H1 (cell line): ENCODE data around the gene PTPRJ. TPM values are rescaled to one million over a fixed set of nuclear protein-coding genes. Genes with fewer than 3 reads are reported as not detected.

Experiments
- CTCF ChIA-PET: fragments of 300-600 bp; sonication (Branson Sonifier 250); formaldehyde crosslinking; loops from one replicate; lab custom pipeline; 2021; ENCODE audit not compliant: partially characterized antibody; lab: Charles Lee
- POLR2A ChIA-PET: fragments of 300-600 bp; sonication (Branson Sonifier 250); formaldehyde crosslinking; loops from one replicate; lab custom pipeline; 2021; ENCODE audit warnings: inconsistent platforms; ENCODE audit not compliant: partially characterized antibody; lab: Charles Lee
- DNase-seq, 2 experiments: peaks; one replicate each; pipeline versions ENCODE4 v3.0.0 to v3.0.0-alpha.2; 2010 to 2022; ENCODE audit warnings: low spot score in 2 of 2, low read depth in 1 of 2, mixed read lengths in 1 of 2
- FAIRE-seq: peaks from 2 replicates; lab custom pipeline; 2011; peaks lifted over from hg19 to GRCh38; lab: Jason Lieb, UNC
- H2AFZ ChIP-seq: 2 replicates; pipeline ENCODE4 v1.8.1; 2012; ENCODE audit warnings: low read length, inconsistent platforms
- H2AK5ac ChIP-seq: 2 replicates; pipeline ENCODE4 v1.6.1; 2013; ENCODE audit warnings: low read depth, low read length
- H2BK120ac ChIP-seq: replicated peaks from 2 replicates; pipeline ENCODE3; 2013; ENCODE audit warnings: low read depth, low read length, inconsistent platforms
- H2BK12ac ChIP-seq: 2 replicates; pipeline ENCODE4 v1.6.1; 2013; ENCODE audit warnings: low read depth, low read length
- H2BK15ac ChIP-seq: 2 replicates; pipeline ENCODE4 v1.6.1; 2013; ENCODE audit warnings: low read length
- H2BK20ac ChIP-seq: 2 replicates; pipeline ENCODE4 v1.6.1; 2013; ENCODE audit warnings: low read length
- H2BK5ac ChIP-seq: 2 replicates; pipeline ENCODE4 v1.6.1; 2013; ENCODE audit warnings: low read depth, low read length
- H3K14ac ChIP-seq: 2 replicates; pipeline ENCODE4 v1.6.1; 2013; ENCODE audit warnings: inconsistent platforms; ENCODE audit not compliant: insufficient read length
- H3K18ac ChIP-seq: 2 replicates; pipeline ENCODE4 v1.6.1; 2013; ENCODE audit warnings: low read length; ENCODE audit errors: extremely low read depth
- H3K23ac ChIP-seq: 2 replicates; pipeline ENCODE4 v1.6.1; 2013; ENCODE audit warnings: inconsistent platforms; ENCODE audit not compliant: insufficient read length
- H3K23me2 ChIP-seq: 2 replicates; pipeline ENCODE4 v1.6.1; 2013; ENCODE audit warnings: low read depth, low read length
- H3K27ac ChIP-seq: 2 replicates; pipeline ENCODE4 v1.6.1; 2011; ENCODE audit warnings: low read depth, low read length, inconsistent platforms
- H3K27me3 ChIP-seq, 4 experiments: replicated peaks in 1 of 4; 1 replicate in 1 of 4; 2 replicates in 3 of 4; pipeline versions ENCODE4 v1.6.1 to v1.8.1; 2011 to 2013; ENCODE audit warnings: low read length in 3 of 4, mild to moderate bottlenecking in 3 of 4, inconsistent platforms in 2 of 4, mixed read lengths in 2 of 4, moderate library complexity in 1 of 4; ENCODE audit not compliant: control insufficient read depth in 3 of 4, insufficient read depth in 3 of 4; ENCODE audit errors: extremely low read depth in 1 of 4
- H3K36me3 ChIP-seq, 4 experiments: 2 replicates each; pipeline versions ENCODE4 v1.6.1 to v1.8.1; 2011 to 2013; ENCODE audit warnings: mild to moderate bottlenecking in 4 of 4, low read length in 3 of 4, moderate library complexity in 2 of 4, control low read depth in 1 of 4, inconsistent platforms in 1 of 4; ENCODE audit not compliant: insufficient read depth in 4 of 4, control insufficient read depth in 2 of 4
- H3K4ac ChIP-seq: replicated peaks from 2 replicates; pipeline ENCODE3; 2013; ENCODE audit warnings: low read length, low read depth, mixed read lengths, inconsistent platforms; ENCODE audit not compliant: insufficient read length
- H3K4me1 ChIP-seq, 4 experiments: replicated peaks in 1 of 4; 1 replicate in 1 of 4; 2 replicates in 3 of 4; pipeline versions ENCODE4 v1.6.1 to v1.8.1; 2011 to 2013; ENCODE audit warnings: low read length in 3 of 4, inconsistent platforms in 2 of 4, mixed read lengths in 1 of 4; ENCODE audit not compliant: insufficient read depth in 4 of 4, control insufficient read depth in 3 of 4
- H3K4me2 ChIP-seq, 2 experiments: 2 replicates each; pipeline versions ENCODE4 v1.6.1 to v1.8.1; 2011 to 2013; ENCODE audit warnings: low read depth in 2 of 2, low read length in 2 of 2, control low read depth in 1 of 2, inconsistent platforms in 1 of 2, mild to moderate bottlenecking in 1 of 2; ENCODE audit not compliant: insufficient read depth in 1 of 2
- H3K4me3 ChIP-seq, 4 experiments: fragments of 200-600, 300-600 bp in 1 of 4; sonication (generic), shearing (Covaris generic), sonication (Bioruptor Twin) in 1 of 4; 2 replicates each; pipeline versions ENCODE4 v1.5.1 to v1.8.1; 2011 to 2016; ENCODE audit warnings: low read length in 4 of 4, low read depth in 3 of 4, control low read depth in 2 of 4, inconsistent platforms in 2 of 4, mild to moderate bottlenecking in 2 of 4, mixed read lengths in 1 of 4, moderate library complexity in 1 of 4; ENCODE audit not compliant: insufficient read depth in 2 of 4; ENCODE audit errors: extremely low read depth in 1 of 4
- H3K56ac ChIP-seq: replicated peaks from 2 replicates; pipeline ENCODE3; 2013; ENCODE audit warnings: low read depth, mild to moderate bottlenecking, mixed read lengths, low read length, inconsistent platforms; ENCODE audit not compliant: insufficient read length
- H3K79me1 ChIP-seq: 2 replicates; pipeline ENCODE4 v1.6.1; 2013; ENCODE audit warnings: low read depth, low read length, control low read depth
- H3K79me2 ChIP-seq, 2 experiments: 2 replicates each; pipeline versions ENCODE4 v1.6.1 to v1.8.1; 2012 to 2013; ENCODE audit warnings: low read length in 2 of 2, mild to moderate bottlenecking in 2 of 2, inconsistent platforms in 1 of 2; ENCODE audit not compliant: insufficient read depth in 2 of 2, control insufficient read depth in 1 of 2
- H3K9ac ChIP-seq, 4 experiments: replicated peaks in 1 of 4; 1 replicate in 1 of 4; 2 replicates in 3 of 4; pipeline versions ENCODE4 v1.6.1 to v1.8.1; 2011 to 2013; ENCODE audit warnings: low read depth in 3 of 4, low read length in 3 of 4, control low read depth in 2 of 4, mild to moderate bottlenecking in 2 of 4, moderate library complexity in 2 of 4, inconsistent platforms in 1 of 4; ENCODE audit errors: extremely low read depth in 1 of 4
- H3K9me3 ChIP-seq, 2 experiments: 2 replicates each; pipeline versions ENCODE4 v1.6.1 to v1.8.1; 2012 to 2013; ENCODE audit warnings: mild to moderate bottlenecking in 2 of 2, moderate library complexity in 2 of 2, control low read depth in 1 of 2, inconsistent platforms in 1 of 2, low read depth in 1 of 2, low read length in 1 of 2, mixed read lengths in 1 of 2; ENCODE audit not compliant: insufficient read depth in 2 of 2
- H4K20me1 ChIP-seq, 2 experiments: replicated peaks in 1 of 2; 2 replicates each; pipeline versions ENCODE3 to v1.8.1; 2011 to 2013; ENCODE audit warnings: inconsistent platforms in 2 of 2, low read length in 2 of 2, mild to moderate bottlenecking in 1 of 2; ENCODE audit not compliant: insufficient read depth in 2 of 2, control insufficient read depth in 1 of 2
- H4K5ac ChIP-seq: 2 replicates; pipeline ENCODE4 v1.6.1; 2013; ENCODE audit warnings: low read length, low read depth, mixed read lengths, inconsistent platforms; ENCODE audit not compliant: insufficient read length
- H4K8ac ChIP-seq: 2 replicates; pipeline ENCODE4 v1.8.0; 2013; ENCODE audit warnings: mild to moderate bottlenecking, moderate library complexity, low read length, inconsistent platforms; ENCODE audit not compliant: insufficient read depth; ENCODE audit errors: extremely low read depth
- H4K91ac ChIP-seq: replicated peaks from 2 replicates; pipeline ENCODE3; 2013; ENCODE audit warnings: low read length, mixed read lengths, inconsistent platforms; ENCODE audit not compliant: insufficient read length
- ASH2L ChIP-seq: fragments of 200-600, 300-600 bp; sonication (generic); IDR thresholded peaks from one replicate; pipeline ENCODE4 v1.7.1; 2017; ENCODE audit warnings: low read length
- BRCA1 ChIP-seq: IDR thresholded peaks from 2 replicates; pipeline ENCODE4 v1.6.1; 2012; ENCODE audit warnings: low read depth, low read length, improper control_type of control experiment
- CTBP2 ChIP-seq: IDR thresholded peaks from 2 replicates; pipeline ENCODE4 v1.7.0; 2011; ENCODE audit warnings: borderline replicate concordance, mild to moderate bottlenecking, moderate library complexity, mixed read lengths, low read length; ENCODE audit not compliant: insufficient read depth, insufficient read length
- CTCF ChIP-seq, 3 experiments: IDR thresholded peaks; 1 replicate in 2 of 3; 2 replicates in 1 of 3; pipeline versions ENCODE4 v1.5.1 to v1.6.1; 2011; ENCODE audit warnings: low read length in 3 of 3, mild to moderate bottlenecking in 3 of 3, inconsistent platforms in 2 of 3, low read depth in 1 of 3, moderate library complexity in 1 of 3; ENCODE audit not compliant: insufficient read depth in 1 of 3; ENCODE audit errors: control extremely low read depth in 1 of 3
- EP300 ChIP-seq, 2 experiments: IDR thresholded peaks; 1 replicate in 1 of 2; 2 replicates in 1 of 2; pipeline ENCODE4 v1.6.1; 2011 to 2012; ENCODE audit warnings: low read depth in 2 of 2, low read length in 2 of 2, mild to moderate bottlenecking in 2 of 2, borderline replicate concordance in 1 of 2, inconsistent platforms in 1 of 2, moderate library complexity in 1 of 2
- PHF8 ChIP-seq: fragments of 200-600 bp; sonication (generic); conservative IDR thresholded peaks from 2 replicates; pipeline ENCODE4 v1.7.1; 2012; ENCODE audit warnings: low read depth, mild to moderate bottlenecking, inconsistent platforms, low read length, moderate library complexity
- YY1 ChIP-seq: IDR thresholded peaks from 2 replicates; pipeline ENCODE4 v1.6.1; 2011; ENCODE audit warnings: low read depth, mild to moderate bottlenecking, low read length
- WGBS, 2 experiments: shearing (Covaris generic) in 1 of 2; methylation state at CpG; one replicate each; pipeline versions ENCODE4 v1.1.6 to v1.1.7; 2013 to 2015; ENCODE audit warnings: low lambda C conversion rate in 2 of 2, mixed read lengths in 2 of 2, inconsistent platforms in 1 of 2, low coverage in 1 of 2, missing lambda C conversion rate in 1 of 2; ENCODE audit not compliant: insufficient replicate concordance in 2 of 2, insufficient coverage in 1 of 2, insufficient read length in 1 of 2; ENCODE audit errors: extremely low coverage in 1 of 2, missing lambda C conversion rate in 1 of 2; 5-methylcytosine and 5-hydroxymethylcytosine counted together
- polyA plus RNA-seq, 7 experiments: library from polyadenylated mRNA; depleted of rRNA in 3 of 7; stranded (reverse) in 5 of 7; unstranded in 2 of 7; fragments of >200 nt in 5 of 7; fragments of 200-250 nt in 2 of 7; gene quantifications; 1 replicate in 5 of 7; 2 replicates in 1 of 7; 4 replicates in 1 of 7; pipeline versions ENCODE4 v1.2.1 to v1.2.3, GENCODE V29; 2011 to 2013; ENCODE audit warnings: missing spikeins in 2 of 7, mixed read lengths in 2 of 7
- total RNA-seq: library from RNA; stranded (reverse); fragmentation: NEBNext Ultra II Directional; extraction: Animal tissue kit (Norgen Biotek cat#: 25700); gene quantifications from 2 replicates; pipeline ENCODE4 v1.2.1, GENCODE V29; 2021

Gene PTPRJ
- total and polyA plus RNA-seq, 2 of the 8 experiments (the other 6 are each of a cell fraction or from before 2014, with no cell fraction given): 4.4 to 22.6 TPM

- no peak overlapping the region for H4K8ac ChIP-seq
- POLR2A ChIA-PET: no interaction called here
- H3K79me2 ChIP-seq: no peaks in the 10 kb centered on the region
- H4K91ac ChIP-seq: no peak overlapping the region
- no peak overlapping the region for H3K27ac ChIP-seq
- no peak overlapping the region for H3K9ac ChIP-seq
- no peaks in the 10 kb centered on the region for H3K9me3 ChIP-seq
- H3K36me3 ChIP-seq: no peaks in the 10 kb centered on the region
- FAIRE-seq (no peak), DNase-seq (no peak)
- no peak overlapping the region for H2BK15ac ChIP-seq
- no peak overlapping the region for H2BK20ac ChIP-seq
- no peak overlapping the region for H2AK5ac ChIP-seq
- no peak overlapping the region for H3K18ac ChIP-seq
- H2AFZ ChIP-seq: no peak overlapping the region
- CTCF ChIA-PET: interaction anchor here (1.4 kb wide), 1 partner anchor 45 kb away, joined by 3 read pairs; no protein-coding TSS in a partner anchor
- H3K4me3 ChIP-seq: no peak overlapping the region
- no peaks in the 10 kb centered on the region for H3K27me3 ChIP-seq
- H3K56ac ChIP-seq: no peak overlapping the region
- peaks cover 0 to 4% (median 0%) of the 10 kb centered on the region in 4 experiments; a peak in 1 of 7 replicates for H3K4me1 ChIP-seq
- H2BK120ac ChIP-seq: no peak overlapping the region
- no peak overlapping the region for H2BK12ac ChIP-seq
- no peak overlapping the region for H3K14ac ChIP-seq
- no peak overlapping the region for H2BK5ac ChIP-seq
- H3K4me2 ChIP-seq: no peak overlapping the region
- no peaks in the 10 kb centered on the region for H3K79me1 ChIP-seq
- H4K5ac ChIP-seq: no peak overlapping the region
- H3K4ac ChIP-seq: no peak overlapping the region
- H3K23ac ChIP-seq: no peak overlapping the region
- WGBS, 2 experiments: 86% methylated on average over 3 of the region's 3 CpGs; no CpG with 5 or more reads in 1 of the 2 experiments
- H3K23me2 ChIP-seq: no peaks in the 10 kb centered on the region
- no peaks in the 10 kb centered on the region for H4K20me1 ChIP-seq
- no peak for TF ChIP-seq PHF8
- no peak for TF ChIP-seq ASH2L
- no peak for TF ChIP-seq CTBP2
- no peak for TF ChIP-seq YY1
- no peak for TF ChIP-seq BRCA1
- no peak for TF ChIP-seq EP300 (IDR thresholded peaks at IDR 0.05; ENCODE audit: borderline replicate concordance in 1 of 2, low read depth in 2 of 2, low read length in 2 of 2)
- TF ChIP-seq CTCF (IDR thresholded peaks at IDR 0.05; ENCODE audit: control extremely low read depth in 1 of 3, insufficient read depth in 1 of 3, low read depth in 1 of 3, low read length in 3 of 3): no peak
Observed at GRCh38 chr11:48074425-48075181, 94.2 kb downstream of the PTPRJ start.
